GM13976 (cell line): ENCODE data around the gene PTCH1.
A peak's percentile ranks its signal among the peaks of the same experiment; 100 is the strongest.

ENCODE experiments used
- DNase-seq: peaks from one replicate; pipeline ENCODE4 v3.0.0; 2012; ENCODE audit warnings: low spot score
- in situ Hi-C: fragments of 300-500 bp; cut with MboI; formaldehyde crosslinking; loops from one replicate; pipeline ENCODE4 v1.12.0; 2022; ENCODE audit warnings: low sequenced_read_pairs, mixed read lengths, inconsistent platforms; ENCODE audit not compliant: unreplicated experiment
- TF ChIP-seq, protein P1 (sequence below): IDR thresholded peaks from 2 replicates; pipeline ENCODE4 v1.5.1; 2012; ENCODE audit warnings: borderline replicate concordance, mild to moderate bottlenecking; ENCODE audit not compliant: insufficient read depth; ENCODE audit errors: extremely low read depth, missing control alignments, control extremely low read depth

PTCH1 gene

GRCh38 chr9:95494416-95495371 is 22.1 kb downstream of the PTCH1 start:
- in situ Hi-C loops, result no loop called here
- peak; percentile 70 for DNase-seq
- TF ChIP-seq, protein P1, sequence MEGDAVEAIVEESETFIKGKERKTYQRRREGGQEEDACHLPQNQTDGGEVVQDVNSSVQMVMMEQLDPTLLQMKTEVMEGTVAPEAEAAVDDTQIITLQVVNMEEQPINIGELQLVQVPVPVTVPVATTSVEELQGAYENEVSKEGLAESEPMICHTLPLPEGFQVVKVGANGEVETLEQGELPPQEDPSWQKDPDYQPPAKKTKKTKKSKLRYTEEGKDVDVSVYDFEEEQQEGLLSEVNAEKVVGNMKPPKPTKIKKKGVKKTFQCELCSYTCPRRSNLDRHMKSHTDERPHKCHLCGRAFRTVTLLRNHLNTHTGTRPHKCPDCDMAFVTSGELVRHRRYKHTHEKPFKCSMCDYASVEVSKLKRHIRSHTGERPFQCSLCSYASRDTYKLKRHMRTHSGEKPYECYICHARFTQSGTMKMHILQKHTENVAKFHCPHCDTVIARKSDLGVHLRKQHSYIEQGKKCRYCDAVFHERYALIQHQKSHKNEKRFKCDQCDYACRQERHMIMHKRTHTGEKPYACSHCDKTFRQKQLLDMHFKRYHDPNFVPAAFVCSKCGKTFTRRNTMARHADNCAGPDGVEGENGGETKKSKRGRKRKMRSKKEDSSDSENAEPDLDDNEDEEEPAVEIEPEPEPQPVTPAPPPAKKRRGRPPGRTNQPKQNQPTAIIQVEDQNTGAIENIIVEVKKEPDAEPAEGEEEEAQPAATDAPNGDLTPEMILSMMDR, result no peak

- TF ChIP-seq, protein P1, result no peak
- DNase-seq, result no peak
- in situ Hi-C loops, result no loop called here
These were observed 22.8 kb downstream of the PTCH1 start for GRCh38 chr9:95494022-95494415.

GRCh38 chr9:95493402-95493801 is 23.4 kb downstream of the PTCH1 start:
- TF ChIP-seq, protein P1, result no peak
- DNase-seq, result no peak
- in situ Hi-C loops, result no loop called here

GRCh38 chr9:95491543-95492320 is 25.0 kb downstream of the PTCH1 start:
- DNase-seq, result no peak
- in situ Hi-C loops, result no loop called here
- TF ChIP-seq, protein P1, result no peak

DNA sequence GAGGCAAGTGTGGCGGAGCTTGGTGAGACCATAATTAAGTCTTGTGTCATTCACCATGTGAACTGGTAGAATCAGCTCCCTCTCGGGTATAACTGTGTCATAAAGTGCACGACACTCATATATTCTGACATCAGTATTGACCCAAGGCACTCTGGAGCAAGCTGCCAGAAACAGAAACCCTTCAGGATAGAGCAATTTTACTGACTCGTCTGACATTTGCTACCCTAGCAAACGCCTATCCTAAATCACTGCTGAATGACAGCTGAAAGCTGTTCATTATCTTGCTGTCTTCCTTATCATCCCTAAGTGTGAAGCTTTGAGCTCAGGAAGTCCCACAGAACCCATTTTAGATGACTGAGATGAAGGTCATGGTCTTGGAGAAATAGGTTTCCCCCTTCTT is 27.8 kb downstream of the PTCH1 start:
- in situ Hi-C loops, result no loop called here
- TF ChIP-seq, protein P1, result no peak
- no peak for DNase-seq

DNA sequence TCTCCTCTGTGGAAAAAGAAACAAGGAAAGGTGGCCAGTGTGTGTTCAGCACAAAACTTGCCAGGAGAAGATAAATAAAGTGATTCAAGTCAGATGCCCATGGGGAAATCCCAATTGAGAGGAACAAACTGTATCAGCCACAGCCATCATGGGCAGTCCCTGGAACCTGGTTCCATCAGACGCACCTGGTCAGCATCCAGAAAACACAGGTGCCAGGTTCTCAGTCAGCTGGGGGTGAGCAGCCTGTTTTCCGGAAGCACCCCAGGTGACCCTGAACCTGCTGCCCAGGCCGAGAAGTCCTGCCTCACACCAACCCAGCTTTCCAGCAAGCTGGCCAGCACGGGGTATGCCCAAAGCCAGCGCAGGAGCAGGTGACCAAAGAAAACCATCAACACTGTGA is 30.5 kb downstream of the PTCH1 start:
- in situ Hi-C loops, result no loop called here
- TF ChIP-seq, protein P1, result no peak
- DNase-seq, result no peak
